Left lobe of liver (tissue), 2 donors: ENCODE measurements around the gene BHLHE41. TPM values are rescaled to one million over a fixed set of nuclear protein-coding genes. Genes with fewer than 3 reads are reported as not detected.

ENCODE experiments used
- ATAC-seq: fragments of 200-7000 bp; cut with Tn5 transposase; one replicate; pipeline ENCODE4 v1.9.1; 2020; ENCODE audit warnings: mild to moderate bottlenecking, moderate library complexity
- DNase-seq: peaks from one replicate; pipeline ENCODE4 v3.0.0-alpha.2; 2020; ENCODE audit warnings: low spot score
- total RNA-seq: library from RNA; stranded (reverse); gene quantifications from one replicate; pipeline ENCODE4 v1.2.1, GENCODE V29; 2021
- donor health status: DM: no; HTN: no; CAD: no; lungs with moderate emphysema.
- donor health status: DM: no; HTN: yes; CAD: no.

Gene BHLHE41
- total RNA-seq, 1 donor from 2014 or later = 1.9 TPM

- ATAC-seq (no peak), DNase-seq (no peak)
These were observed 33.9 kb downstream of the BHLHE41 start for GRCh38 chr12:26090836-26091510.

- DNase-seq (no peak), ATAC-seq (no peak)
These were observed 35.8 kb downstream of the BHLHE41 start for GRCh38 chr12:26088998-26089397.

DNA sequence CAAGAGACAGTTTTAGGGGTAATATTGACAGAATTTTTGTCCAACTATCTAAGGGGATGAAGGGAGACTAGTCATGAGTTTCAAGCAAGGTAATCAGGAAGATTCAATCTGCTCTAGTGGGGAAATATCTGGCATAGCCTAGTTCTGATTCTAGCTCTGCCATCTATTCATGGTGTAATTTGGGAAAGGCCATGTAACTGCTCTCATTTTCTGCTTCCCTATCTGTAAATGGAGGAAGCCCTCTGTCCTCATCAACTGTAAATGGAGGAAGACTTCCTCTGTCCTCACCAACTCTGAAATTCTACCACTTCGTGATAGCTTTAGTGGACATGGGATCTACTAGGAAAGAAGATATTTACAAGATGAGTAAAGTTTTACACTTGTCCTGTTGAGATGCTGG is 37.9 kb downstream of the BHLHE41 start:
- no peak for DNase-seq
- ATAC-seq = no peak

DNA sequence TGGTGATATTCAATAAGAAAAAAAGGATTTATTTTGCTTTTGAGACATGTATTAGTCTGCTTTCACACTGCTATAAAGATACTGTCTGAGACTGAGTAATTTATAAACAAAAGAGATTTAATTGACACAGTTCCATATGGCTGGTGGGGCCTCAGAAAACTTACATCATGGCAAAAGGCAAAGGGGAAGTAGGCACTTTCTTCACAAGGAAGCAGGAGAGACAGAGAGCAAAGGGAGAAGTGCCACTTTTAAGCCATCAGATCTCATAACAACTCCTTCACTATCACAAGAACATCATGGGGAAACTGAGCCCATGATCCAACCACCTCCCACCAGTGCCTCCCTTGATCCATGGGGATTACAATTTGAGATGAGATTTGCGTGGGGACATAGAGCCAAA is 43.9 kb downstream of the BHLHE41 start:
- ATAC-seq = no peak
- no peak for DNase-seq

- no peak for DNase-seq
These were observed 46.7 kb downstream of the BHLHE41 start for GRCh38 chr12:26077915-26078702.

More at GRCh38 chr12:26077915-26078702, 46.7 kb downstream of the BHLHE41 start:
- ATAC-seq = no peak

Other genes with a start within 250 kb of the BHLHE41 start
- 9.0 TPM for gene RASSF8, start 166.4 kb downstream of the BHLHE41 start, total RNA-seq
- gene SSPN, start 70.5 kb upstream of the BHLHE41 start, total RNA-seq = 0.58 TPM